Activated T-helper 1 cell treated with anti-CD3 and anti-CD28 coated beads, Interleukin-12 subunit alpha, Interleukin-12 subunit beta, Interleukin-2, Interleukin-4 antibody, amounts not matched to agents 30 ng/mL and 10 ng/mL and 1 ng/mL, durations not matched to agents 14 hours and 24 hours and 36 hours (primary cell): Measurements from ENCODE around the gene DUSP21. TPM values are rescaled to one million over a fixed set of nuclear protein-coding genes. Genes with fewer than 3 reads are reported as not detected.
"Not testable (repeated sequence)": the region's sequence is repeated elsewhere in the genome, so short reads cannot be mapped to it uniquely, and the experiment has no call there.

Source experiments
- DNase-seq: peaks from one replicate; pipeline ENCODE4 v3.0.0; 2021; ENCODE audit warnings: low spot score
- H3K27ac Mint-ChIP-seq: one replicate; pipeline ENCODE4 v1.8.0; 2021; ENCODE audit warnings: mild to moderate bottlenecking, mixed read lengths
- H3K27me3 Mint-ChIP-seq: one replicate; pipeline ENCODE4 v1.8.0; 2022; ENCODE audit warnings: mild to moderate bottlenecking, moderate library complexity, mixed read lengths; ENCODE audit not compliant: insufficient read depth
- H3K36me3 Mint-ChIP-seq: one replicate; pipeline ENCODE4 v1.8.0; 2021; ENCODE audit warnings: low read depth, mixed read lengths
- H3K4me1 Mint-ChIP-seq: one replicate; pipeline ENCODE4 v1.8.0; 2021; ENCODE audit warnings: low read depth, mixed read lengths
- H3K4me3 Mint-ChIP-seq: one replicate; pipeline ENCODE4 v1.8.0; 2021; ENCODE audit warnings: mild to moderate bottlenecking, moderate library complexity, mixed read lengths
- H3K9me3 Mint-ChIP-seq: one replicate; pipeline ENCODE4 v1.8.0; 2021; ENCODE audit warnings: mixed read lengths
- intact Hi-C: fragments of 100-400 bp; cut with micrococcal nuclease; formaldehyde crosslinking; loops from one replicate; pipeline ENCODE4 v1.15.1; 2024
- total RNA-seq: library from RNA; stranded (reverse); gene quantifications from 2 replicates; pipeline ENCODE4 v1.2.3, GENCODE V29; 2022

Gene DUSP21
- total RNA-seq: not detected in 2 replicates

DNA sequence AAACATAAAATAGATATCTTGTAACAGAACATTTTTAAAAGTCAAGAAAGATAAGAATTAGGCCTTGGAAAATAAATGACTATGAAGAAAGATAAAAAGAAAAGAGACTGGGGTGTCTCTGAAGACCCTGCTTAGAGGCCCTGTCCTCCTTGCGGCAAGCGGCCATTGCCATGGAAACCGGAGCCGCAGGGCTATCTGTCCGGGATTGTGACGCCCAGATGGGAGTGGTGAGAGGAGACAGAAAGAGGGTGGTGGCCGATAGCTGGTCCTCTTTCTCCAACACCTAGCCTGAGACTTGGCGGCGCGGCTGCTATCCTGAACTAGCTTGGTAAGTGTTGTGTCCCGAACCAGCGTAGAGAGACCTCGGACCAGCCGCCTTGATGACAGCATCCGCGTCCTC lies at the start of gene DUSP21:
Gene DUSP21, plus strand, starts transcription at position 269 of the 400 bp plus-strand sequence. Its CDS starts 112 bp downstream, at position 381.
- Mint-ChIP-seq H3K4me3 (no peak within 1 kb of the TSS), H3K4me1 (no peaks in the 10 kb centered on the region), H3K9me3 (no peaks in the 10 kb centered on the region), H3K36me3 (no peaks in the 10 kb centered on the region), H3K27ac (no peak within 1 kb of the TSS), H3K27me3 (no peaks in the 10 kb centered on the region)
- intact Hi-C loops: no loop called here
- DNase-seq: no peak

DNA sequence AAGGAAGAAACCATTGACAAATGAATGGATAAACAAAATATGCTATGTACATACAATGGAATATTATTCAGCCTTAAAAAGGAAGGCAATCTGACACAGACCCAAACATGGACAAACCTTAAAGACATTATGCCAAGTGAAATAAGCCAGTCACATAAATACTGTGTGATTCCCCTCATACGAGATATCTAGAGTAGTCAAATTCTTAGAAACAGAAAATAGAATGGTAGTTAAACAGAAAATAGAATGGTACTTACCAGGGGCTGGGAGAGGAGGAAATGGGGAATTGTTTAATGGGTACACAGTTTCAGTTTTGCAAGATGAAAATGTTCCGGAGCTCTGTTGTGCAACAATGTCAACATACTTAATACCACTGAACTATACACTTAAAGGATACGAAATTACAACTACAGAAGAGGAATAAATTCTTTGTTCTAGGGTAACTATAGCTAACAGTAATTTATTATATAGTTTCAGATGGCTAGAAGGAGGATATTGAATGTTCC lies 47.8 kb upstream of the DUSP21 start:
- no peak for DNase-seq
- intact Hi-C loops: no loop called here
- Mint-ChIP-seq H3K36me3 (no peaks in the 10 kb centered on the region), H3K27me3 (no peaks in the 10 kb centered on the region), H3K27ac (no peak overlapping the region), H3K4me1 (no peaks in the 10 kb centered on the region), H3K9me3 (no peaks in the 10 kb centered on the region), H3K4me3 (no peak overlapping the region)

- Mint-ChIP-seq H3K4me1 (no peaks in the 10 kb centered on the region), H3K36me3 (no peaks in the 10 kb centered on the region), H3K9me3 (no peaks in the 10 kb centered on the region), H3K27ac (no peak overlapping the region), H3K27me3 (no peaks in the 10 kb centered on the region), H3K4me3 (no peak overlapping the region)
- no peak for DNase-seq
- intact Hi-C loops: no loop called here
Observed at GRCh38 chrX:44802613-44803012, 41.2 kb upstream of the DUSP21 start.

DNA sequence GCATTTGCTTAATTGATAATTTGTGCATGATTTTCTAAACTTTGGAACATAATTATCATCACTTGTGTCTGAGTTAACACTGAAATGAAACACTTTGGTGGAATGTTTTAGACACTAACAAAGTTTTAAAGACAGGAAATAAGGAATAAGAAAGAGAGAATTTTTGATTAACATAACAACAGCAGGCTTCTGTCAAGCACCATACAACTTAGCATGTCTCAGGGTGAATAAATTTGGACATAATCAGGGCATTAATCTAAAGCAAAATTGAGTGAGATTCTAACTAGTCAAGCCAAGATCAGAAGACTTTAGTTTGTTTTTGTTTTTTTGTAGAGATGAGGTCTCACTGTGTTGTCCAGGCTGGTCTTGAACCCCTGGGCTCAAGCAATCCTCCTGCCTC lies 28.1 kb upstream of the DUSP21 start:
- Mint-ChIP-seq H3K27me3 (no peaks in the 10 kb centered on the region), H3K36me3 (no peaks in the 10 kb centered on the region), H3K27ac (no peak overlapping the region), H3K4me1 (no peaks in the 10 kb centered on the region), H3K9me3 (no peaks in the 10 kb centered on the region), H3K4me3 (no peak overlapping the region)
- no peak for DNase-seq
- intact Hi-C loops: no loop called here

DNA sequence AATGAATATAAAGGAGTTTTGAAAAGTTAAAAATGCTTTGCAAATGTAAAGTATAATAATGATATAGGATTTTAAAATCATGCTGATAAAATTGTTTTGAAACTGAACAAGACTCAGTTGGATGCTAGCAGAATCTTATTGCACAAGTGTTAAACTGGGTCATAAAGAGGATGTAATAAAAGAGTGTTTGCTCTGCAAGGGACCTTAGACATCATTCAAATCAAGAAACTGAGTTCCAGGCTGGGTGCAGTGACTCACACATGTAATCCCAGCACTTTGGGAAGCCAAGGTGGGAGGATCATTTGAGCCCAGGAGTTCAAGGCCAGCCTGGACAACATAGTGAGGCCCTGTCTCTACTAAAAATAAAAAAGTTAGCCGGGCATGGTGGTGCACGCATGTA lies 27.5 kb upstream of the DUSP21 start:
- no peaks in the 10 kb centered on the region for H3K36me3 Mint-ChIP-seq
- no peak overlapping the region for H3K27ac Mint-ChIP-seq
- intact Hi-C loops: no loop called here
- no peak overlapping the region for H3K4me3 Mint-ChIP-seq
- H3K27me3 Mint-ChIP-seq: no peaks in the 10 kb centered on the region
- no peaks in the 10 kb centered on the region for H3K4me1 Mint-ChIP-seq
- no peaks in the 10 kb centered on the region for H3K9me3 Mint-ChIP-seq
- DNase-seq: no peak

DNA sequence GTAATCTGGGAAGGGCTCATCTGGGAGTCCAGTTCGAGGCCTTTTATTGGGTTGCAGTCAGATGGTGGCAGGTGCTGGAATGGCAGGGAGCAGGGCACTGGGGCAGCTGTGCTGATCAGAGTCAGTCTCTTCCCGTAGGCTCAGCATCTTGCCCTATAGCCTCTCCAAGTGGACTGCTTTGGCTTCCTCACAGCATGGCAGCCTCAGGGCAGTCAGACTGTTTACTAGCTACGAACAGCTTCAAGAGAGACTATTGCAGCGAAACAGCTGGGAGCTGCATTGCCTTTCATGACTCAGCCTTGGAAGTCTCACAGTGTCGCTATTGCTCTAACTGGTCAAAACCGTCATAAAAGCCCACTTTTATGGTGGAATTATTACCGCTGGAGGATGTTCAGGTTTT lies 26.8 kb upstream of the DUSP21 start:
- no peak overlapping the region for H3K27ac Mint-ChIP-seq
- H3K4me3 Mint-ChIP-seq: no peak overlapping the region
- peaks cover 3% of the 10 kb centered on the region for H3K9me3 Mint-ChIP-seq
- H3K27me3 Mint-ChIP-seq: no peaks in the 10 kb centered on the region
- intact Hi-C loops: no loop called here
- no peaks in the 10 kb centered on the region for H3K36me3 Mint-ChIP-seq
- no peak for DNase-seq
- H3K4me1 Mint-ChIP-seq: no peaks in the 10 kb centered on the region

- Mint-ChIP-seq H3K4me1 (no peaks in the 10 kb centered on the region), H3K36me3 (no peaks in the 10 kb centered on the region), H3K27me3 (no peaks in the 10 kb centered on the region), H3K27ac (no peak overlapping the region), H3K4me3 (no peak overlapping the region), H3K9me3 (peaks cover 9% of the 10 kb centered on the region)
- intact Hi-C loops: no loop called here
- DNase-seq: no peak
Observed at GRCh38 chrX:44822601-44823000, 21.2 kb upstream of the DUSP21 start.

- intact Hi-C loops, H3K4me1 Mint-ChIP-seq, H3K27me3 Mint-ChIP-seq, H3K27ac Mint-ChIP-seq, H3K4me3 Mint-ChIP-seq, DNase-seq, H3K9me3 Mint-ChIP-seq, H3K36me3 Mint-ChIP-seq: not testable (repeated sequence)
Observed at GRCh38 chrX:44823193-44823592, 20.6 kb upstream of the DUSP21 start.

DNA sequence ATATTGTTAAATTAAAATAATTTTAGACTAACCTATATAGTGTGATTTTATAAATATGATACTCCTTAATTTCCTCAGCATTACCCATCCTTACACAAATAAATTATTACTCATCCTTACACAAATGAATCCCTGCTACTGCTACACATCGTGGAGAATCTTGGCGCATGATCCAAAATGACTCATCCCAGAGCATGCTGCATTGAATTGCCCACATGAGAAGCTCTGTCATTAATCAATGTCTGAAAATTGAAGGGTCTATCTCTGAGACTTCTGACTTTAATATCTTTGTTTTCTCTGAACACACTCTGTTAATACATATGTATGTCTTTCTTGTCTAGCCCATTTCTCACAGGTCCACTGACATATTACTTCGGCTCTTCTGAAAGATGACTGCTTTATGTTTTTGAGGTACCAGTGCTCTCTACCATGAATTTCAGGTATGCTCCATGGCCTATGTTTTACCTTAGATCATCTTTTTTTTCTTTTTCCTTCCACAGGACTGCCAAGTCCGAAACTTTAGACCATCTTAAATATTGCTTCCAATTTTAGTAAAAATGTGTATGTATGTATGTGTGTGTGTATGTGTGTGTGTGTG lies 15.7 kb upstream of the DUSP21 start:
- DNase-seq: no peak
- Mint-ChIP-seq H3K9me3 (no peaks in the 10 kb centered on the region), H3K36me3 (no peaks in the 10 kb centered on the region), H3K4me3 (no peak overlapping the region), H3K27ac (no peak overlapping the region), H3K27me3 (no peaks in the 10 kb centered on the region), H3K4me1 (no peaks in the 10 kb centered on the region)
- intact Hi-C loops: no loop called here

DNA sequence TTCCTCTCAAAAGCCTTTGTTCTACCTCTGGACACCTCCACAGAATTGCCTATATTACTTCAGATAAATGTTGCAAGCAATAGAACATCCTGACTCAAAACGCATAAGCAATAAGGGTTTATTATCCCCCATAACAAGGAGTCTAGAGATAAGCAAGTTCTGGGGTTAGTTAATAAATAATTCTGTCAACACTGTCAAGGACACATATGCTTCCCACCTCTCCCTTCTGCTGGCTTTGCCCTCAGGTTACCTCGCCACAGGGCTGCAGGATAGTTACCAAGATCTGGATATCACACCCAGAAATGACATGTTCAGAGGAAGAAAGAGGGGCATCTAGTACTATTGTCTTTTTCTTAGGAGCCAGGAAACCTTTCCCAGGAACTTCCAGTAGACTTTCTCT lies 14.0 kb upstream of the DUSP21 start:
- no peaks in the 10 kb centered on the region for H3K9me3 Mint-ChIP-seq

DNA sequence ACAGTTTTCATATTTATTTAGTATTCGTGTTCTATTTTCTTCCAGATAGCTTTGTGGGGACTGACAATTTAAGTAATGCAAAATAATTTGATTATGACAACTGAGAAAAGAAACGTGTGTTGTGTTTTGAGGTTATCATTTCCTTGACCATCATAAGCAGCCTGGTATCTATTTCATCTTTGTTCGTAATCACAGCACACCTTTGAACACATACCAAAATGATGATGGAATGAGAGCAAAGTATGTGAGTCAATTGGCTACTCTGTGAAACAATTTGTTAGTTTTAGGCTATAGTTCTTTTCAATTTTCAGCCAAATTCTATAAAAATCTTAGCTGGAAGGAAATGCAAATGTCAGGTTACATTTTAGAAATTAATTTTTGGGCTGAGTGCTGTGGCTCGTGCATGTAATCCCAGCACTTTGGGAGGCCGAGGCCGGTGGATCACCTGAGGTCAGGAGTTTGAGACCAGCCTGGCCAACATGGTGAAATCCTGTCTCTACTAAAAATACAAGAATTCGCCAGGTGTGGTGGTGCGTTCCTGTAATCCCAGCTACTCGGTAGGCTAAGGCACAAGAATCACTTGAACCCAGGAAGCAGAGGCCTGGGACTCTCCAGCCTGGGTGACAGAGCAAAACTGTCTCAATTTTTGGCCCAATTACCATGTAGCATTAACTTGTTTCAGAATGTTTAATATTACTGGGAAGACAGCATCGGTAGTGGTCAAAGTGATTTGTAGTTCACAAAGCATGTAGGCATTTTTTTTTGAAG lies 1.1 kb upstream of the DUSP21 start:
- Mint-ChIP-seq H3K27me3 (no peaks in the 10 kb centered on the region), H3K4me1 (no peaks in the 10 kb centered on the region), H3K36me3 (no peaks in the 10 kb centered on the region), H3K9me3 (no peaks in the 10 kb centered on the region), H3K4me3 (no peak overlapping the region), H3K27ac (no peak overlapping the region)
- intact Hi-C loops: no loop called here
- DNase-seq: no peak

More for the DNA sequence above, 14.0 kb upstream of the DUSP21 start:
- no peak overlapping the region for H3K27ac Mint-ChIP-seq
- H3K4me3 Mint-ChIP-seq: no peak overlapping the region
- intact Hi-C loops: no loop called here
- no peak for DNase-seq
- no peaks in the 10 kb centered on the region for H3K36me3 Mint-ChIP-seq
- H3K27me3 Mint-ChIP-seq: no peaks in the 10 kb centered on the region
- no peaks in the 10 kb centered on the region for H3K4me1 Mint-ChIP-seq

DNA sequence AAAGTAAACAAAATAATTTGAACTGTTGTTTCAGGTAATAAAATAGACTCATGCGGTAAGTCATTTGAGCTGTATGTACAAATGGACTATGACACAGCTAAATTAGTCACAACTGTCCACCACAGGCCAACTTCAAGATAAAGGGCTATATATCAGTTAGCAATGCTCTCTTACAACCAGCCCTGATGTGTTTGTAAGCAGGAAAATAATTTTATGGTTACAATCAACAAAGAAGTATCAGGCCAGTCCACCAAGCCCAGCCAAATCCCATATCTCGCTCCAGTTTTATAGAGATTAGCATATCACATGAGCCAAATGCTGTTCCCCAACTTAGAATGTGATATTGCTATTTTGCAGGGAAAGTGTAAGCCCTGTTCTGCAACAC lies 511 bp upstream of the DUSP21 start:
- Mint-ChIP-seq H3K4me3 (no peak overlapping the region), H3K27me3 (no peaks in the 10 kb centered on the region), H3K4me1 (no peaks in the 10 kb centered on the region), H3K27ac (no peak overlapping the region), H3K36me3 (no peaks in the 10 kb centered on the region), H3K9me3 (no peaks in the 10 kb centered on the region)
- intact Hi-C loops: no loop called here
- no peak for DNase-seq

DNA sequence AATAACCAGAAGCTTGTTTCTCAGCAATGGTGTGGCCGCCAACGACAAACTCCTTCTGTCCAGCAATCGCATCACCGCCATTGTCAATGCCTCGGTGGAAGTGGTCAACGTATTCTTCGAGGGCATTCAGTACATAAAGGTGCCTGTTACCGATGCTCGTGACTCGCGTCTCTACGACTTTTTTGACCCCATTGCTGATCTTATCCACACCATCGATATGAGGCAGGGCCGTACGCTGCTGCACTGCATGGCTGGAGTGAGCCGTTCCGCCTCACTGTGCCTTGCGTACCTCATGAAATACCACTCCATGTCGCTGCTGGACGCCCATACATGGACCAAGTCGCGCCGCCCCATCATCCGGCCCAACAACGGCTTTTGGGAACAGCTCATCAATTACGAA lies 383 bp downstream of the DUSP21 start:
- DNase-seq: no peak
- intact Hi-C loops: no loop called here
- no peaks in the 10 kb centered on the region for H3K36me3 Mint-ChIP-seq
- H3K27ac Mint-ChIP-seq: no peak overlapping the region
- no peaks in the 10 kb centered on the region for H3K27me3 Mint-ChIP-seq
- H3K4me1 Mint-ChIP-seq: no peaks in the 10 kb centered on the region
- no peak overlapping the region for H3K4me3 Mint-ChIP-seq
- no peaks in the 10 kb centered on the region for H3K9me3 Mint-ChIP-seq
